Activated CD4-positive, alpha-beta T cell treated with anti-CD3 and anti-CD28 coated beads, Interleukin-2, amount 50 U/mL, for 1 hour (primary cell): ENCODE results near the gene RAB10.
A peak's percentile ranks its signal among the peaks of the same experiment; 100 is the strongest.
"Not testable (repeated sequence)": the region's sequence is repeated elsewhere in the genome, so short reads cannot be mapped to it uniquely, and the experiment has no call there.

Source experiments
- DNase-seq: peaks from one replicate; pipeline ENCODE4 v3.0.0-alpha.2; 2020

The RAB10 gene

DNA sequence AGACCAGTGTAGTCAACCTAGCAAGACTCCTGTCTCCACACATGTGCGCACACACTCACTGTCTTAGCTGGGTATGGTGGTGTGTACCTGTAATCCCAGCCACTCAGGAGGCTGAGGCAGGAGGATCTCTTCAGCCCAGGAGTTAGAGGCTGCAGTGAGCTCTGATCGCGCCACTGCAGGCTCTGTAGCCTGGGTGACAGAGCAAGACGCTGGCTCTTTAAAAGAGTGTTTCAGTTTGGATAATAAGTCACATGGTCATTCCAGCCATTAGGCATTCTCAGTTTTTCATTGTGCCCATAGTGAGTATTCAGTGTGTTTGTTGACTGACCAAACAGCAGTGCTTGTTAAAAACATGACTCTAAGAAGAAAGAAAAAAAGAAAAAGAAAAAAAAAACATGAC lies 31.0 kb downstream of the RAB10 start:
- DNase-seq: no peak

DNA sequence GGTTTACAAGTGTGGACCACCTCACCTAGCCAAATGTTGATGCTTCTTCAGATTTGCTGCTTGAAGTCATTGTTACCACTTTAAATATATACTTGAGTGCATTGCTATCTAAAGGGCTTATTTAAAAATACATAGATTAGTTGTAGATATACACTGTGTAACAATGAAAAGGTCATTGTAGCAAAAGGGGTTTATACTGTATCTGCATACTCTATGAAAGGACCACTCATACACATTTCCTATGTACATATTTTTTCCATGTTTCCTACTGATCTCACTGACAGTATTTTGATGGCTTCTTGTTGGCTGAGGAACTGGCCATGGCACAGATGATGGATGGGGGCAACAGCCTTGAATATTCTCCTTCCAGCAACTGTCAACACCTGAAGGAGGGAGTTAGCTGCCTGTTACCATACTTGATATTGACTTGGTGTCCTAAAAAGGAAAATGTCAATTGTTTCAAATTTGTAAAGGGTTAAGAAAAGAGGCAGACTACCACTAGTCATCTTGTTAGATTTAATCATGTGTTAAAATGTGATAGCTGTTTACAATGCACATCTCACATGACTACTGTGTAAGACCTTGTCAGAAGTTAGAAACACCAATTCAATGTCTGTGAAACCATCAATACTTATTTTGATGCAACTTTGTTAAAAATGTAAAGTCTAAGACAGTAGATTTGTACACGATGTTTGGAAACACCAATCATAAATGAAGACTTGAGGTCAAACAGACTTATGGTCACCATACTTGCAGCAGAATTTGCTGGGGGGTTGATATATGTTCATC lies 33.5 kb downstream of the RAB10 start:
- no peak for DNase-seq

DNA sequence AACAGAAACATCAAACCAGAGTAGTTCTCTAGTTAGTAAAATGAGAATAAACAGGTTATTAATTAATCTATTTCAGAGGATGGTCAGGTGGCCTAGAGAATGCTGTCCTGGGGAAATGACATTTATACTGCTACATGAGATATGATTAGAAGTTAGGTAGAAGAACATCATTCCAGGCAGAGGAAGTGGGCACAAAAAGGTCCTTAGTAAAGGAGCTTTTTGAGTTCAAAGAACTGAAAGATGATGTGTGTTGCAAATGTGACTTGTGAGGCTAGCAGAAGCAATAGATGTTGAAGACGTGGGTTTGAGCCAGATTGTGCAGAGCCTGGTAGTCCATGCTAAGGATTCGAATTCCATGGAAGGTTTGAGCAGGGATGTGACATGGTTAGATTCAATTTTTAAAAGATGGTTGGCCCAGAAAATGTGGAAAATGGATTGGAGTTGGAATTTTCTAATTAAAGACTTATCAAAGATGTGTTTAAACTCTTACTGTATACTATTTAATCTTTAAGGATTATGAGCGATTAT lies 34.2 kb downstream of the RAB10 start:
- no peak for DNase-seq

- DNase-seq: no peak
Observed at GRCh38 chr2:26068602-26069298, 34.9 kb downstream of the RAB10 start.

DNA sequence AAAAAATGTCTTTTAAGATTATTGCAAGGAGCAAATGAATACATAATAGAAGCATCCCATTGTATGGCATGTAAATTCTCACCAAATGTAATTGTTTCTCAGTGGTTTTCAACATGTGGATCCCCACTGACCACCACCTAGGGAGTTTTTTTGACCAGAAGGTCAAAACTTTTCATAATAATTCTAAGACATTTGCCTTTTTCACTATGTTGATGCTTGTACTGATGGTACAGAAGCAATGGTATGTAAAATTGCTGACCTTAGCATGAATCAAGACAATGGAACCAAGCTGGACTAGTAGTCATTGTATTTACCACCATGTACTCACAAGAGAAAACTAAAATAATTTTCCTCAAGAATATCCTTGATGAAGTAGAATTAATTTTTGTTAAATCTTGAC lies 36.8 kb downstream of the RAB10 start:
- DNase-seq: no peak

- DNase-seq: no peak
Observed at GRCh38 chr2:26072925-26073768, 39.3 kb downstream of the RAB10 start.

- no peak for DNase-seq
Observed at GRCh38 chr2:26073830-26074229, 39.9 kb downstream of the RAB10 start.

GRCh38 chr2:26074676-26075075 lies 40.8 kb downstream of the RAB10 start:
- DNase-seq: no peak

DNA sequence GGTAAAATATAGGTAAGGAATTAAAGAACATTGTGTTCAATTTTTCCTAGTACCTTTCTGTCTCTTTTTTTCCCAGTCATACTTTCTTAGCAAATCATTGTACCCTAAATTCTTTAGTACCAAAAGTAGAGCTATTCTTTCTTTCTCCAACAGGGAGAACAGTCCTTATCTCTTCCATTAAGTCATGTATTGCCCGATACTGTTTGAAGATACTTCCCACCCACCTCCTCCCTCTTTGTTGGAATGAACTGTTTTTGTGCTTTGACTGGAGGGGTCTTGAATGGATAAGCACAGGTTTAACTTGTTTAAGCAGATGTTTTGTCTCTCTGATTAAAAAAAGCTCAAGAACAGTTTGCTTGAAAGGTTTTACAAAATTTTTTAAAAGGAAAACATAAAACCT lies 41.3 kb downstream of the RAB10 start:
- no peak for DNase-seq

DNA sequence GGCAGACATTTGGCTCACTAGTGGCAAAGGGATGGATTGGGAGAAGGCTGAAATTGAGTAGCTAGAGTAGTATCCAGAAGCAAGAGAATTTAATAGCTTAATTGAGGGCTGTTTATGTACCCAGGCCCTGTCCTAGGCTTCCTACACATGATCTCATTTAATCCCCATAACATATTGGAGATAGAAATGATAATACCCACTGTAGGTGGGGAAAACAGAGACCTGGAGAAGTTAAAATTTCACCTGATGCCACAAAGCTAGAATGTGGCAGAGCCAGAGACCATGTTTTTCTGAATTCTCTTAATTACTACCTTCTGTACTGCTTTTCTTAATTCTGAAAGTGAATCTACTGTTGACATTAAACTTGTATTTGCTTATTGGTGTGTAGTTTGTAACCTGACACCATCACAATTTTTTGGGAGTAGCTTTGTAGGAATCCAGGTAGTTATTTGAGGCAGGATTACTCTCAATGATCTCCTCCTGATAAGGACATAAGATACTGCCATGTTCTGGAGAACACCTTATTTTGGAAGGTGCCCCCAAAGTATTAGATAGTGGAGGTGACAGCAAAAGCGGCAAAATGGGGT lies 42.2 kb downstream of the RAB10 start:
- DNase-seq: no peak

- DNase-seq: no peak
Observed at GRCh38 chr2:26077291-26077690, 43.4 kb downstream of the RAB10 start.

DNA sequence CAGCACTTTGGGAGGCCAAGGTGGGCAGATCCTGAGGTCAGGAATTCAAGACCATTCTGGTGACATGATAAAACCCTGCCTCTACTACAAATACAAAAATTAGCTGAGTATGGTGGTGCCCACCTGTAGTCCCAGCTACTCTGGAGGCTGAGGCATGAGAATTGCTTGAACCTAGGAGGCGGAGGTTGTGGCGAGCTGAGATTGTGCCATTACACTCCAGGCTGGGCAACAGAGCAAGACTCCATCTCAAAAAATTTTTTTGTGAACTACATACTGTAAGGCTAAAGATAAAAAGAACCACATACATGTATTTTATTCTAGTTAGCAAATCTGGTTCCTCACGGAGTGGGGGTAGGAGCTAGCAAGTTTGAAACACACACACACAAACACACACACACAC lies 45.1 kb downstream of the RAB10 start:
- no peak for DNase-seq

DNA sequence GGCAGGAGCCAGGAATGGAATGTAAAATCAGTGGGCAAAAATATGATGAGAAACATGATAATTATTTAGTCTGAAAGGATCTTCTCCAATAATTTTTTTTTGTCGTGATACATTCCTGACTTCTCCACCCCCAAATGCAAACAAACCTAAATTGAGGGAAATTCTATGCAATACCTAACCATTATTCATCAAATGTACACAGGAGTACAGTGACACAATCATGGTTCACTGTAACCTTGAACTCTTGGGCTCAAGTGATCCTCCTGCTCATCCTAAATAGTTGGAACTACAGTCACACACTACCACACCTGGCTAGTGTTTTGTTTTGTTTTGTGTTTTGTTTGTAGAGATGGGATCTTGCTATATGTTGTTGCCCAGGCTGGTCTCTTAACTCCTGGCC lies 46.5 kb downstream of the RAB10 start:
- DNase-seq: no peak

DNA sequence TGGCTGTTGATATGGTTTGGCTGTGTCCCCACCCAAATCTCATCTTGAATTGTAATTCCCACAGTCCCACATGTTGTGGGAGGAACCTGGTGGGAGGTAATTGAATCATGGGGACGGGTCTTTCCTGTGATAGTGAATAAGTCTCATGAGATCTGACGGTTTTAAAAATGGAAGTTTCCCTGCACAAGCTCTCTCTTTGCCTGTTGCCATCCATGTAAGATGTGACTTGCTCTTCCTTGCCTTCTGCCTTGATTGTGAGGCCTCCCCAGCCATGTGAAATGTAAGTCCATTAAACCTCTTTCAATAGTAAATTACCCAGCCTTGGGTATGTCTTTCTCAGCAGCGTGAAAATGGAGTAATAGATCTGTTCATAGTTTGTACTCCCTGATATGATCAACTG lies 47.0 kb downstream of the RAB10 start:
- not testable (repeated sequence) for DNase-seq

- DNase-seq: no peak
Observed at GRCh38 chr2:26081556-26081955, 47.7 kb downstream of the RAB10 start.

DNA sequence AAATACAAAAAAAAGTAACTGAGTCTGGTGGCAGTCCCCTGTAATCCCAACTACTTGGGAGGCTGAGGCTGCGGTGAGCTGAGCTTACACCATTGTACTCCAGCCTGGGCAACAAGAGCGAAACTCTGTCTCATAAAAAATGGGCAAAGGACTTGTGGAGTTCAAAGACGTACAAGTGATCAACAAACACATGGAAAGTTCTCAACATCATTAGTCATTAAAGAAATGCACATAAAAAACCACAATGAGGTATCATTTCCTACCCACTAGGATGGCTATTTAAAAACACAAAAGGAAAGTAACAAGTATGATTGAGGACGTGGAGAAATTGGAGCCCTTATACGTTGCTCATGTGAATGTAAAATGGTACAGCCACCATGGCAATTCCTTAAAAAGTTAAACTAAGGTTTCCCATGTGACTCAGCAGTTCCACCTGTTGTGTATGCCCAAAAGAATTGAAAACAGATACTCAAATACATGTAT lies 52.3 kb downstream of the RAB10 start:
- no peak for DNase-seq

- no peak for DNase-seq
Observed at GRCh38 chr2:26086779-26087178, 52.9 kb downstream of the RAB10 start.

- peak; percentile 8 for DNase-seq
Observed at GRCh38 chr2:26088038-26088643, 54.3 kb downstream of the RAB10 start.

GRCh38 chr2:26088931-26089330 lies 55.0 kb downstream of the RAB10 start:
- not testable (repeated sequence) for DNase-seq

GRCh38 chr2:26089337-26089736 lies 55.5 kb downstream of the RAB10 start:
- DNase-seq: no peak

DNA sequence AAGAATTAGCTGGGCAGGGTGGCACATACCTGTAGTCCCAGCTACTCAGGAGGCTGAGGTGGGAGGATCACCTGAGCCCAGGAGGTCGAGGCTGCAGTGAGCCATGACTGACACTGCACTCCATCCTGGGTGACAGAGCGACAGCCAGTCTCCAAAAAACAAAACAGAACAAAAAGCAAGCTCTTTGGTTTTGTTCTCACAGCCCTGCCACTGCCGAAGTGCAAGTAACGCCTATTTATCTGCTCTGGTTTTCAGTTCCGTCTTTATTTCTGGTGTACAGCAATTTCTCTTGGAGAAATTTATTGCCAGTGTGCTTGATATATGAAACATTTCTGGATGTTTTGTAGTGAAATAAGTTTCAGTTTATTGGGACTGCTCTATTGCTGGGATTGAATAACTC lies 61.9 kb downstream of the RAB10 start:
- no peak for DNase-seq

DNA sequence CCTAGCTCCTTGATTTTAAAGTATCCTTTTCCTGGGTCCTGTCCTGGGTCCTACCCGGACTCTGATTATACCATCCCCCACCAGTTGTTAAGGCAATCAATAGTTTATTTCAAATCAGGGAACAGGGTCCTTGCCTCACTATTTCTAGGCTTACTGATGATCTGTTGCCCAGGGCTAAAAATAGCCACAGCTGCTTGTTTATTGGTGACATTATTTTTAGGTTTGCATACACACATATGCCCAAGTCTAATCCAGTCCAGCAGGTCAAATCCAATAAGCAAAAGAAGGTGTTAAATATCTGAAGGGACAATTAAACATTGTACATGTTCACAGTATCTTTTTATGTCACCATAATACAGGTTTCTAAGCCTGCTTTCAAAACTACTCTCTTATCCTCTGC lies 66.0 kb downstream of the RAB10 start:
- no peak for DNase-seq
